SU-DHL-6 (cell line): ENCODE measurements around the gene DICER1.

ENCODE experiments used
- CTCF ChIP-seq: fragments of 200-600 bp; sonication (generic); IDR thresholded peaks from one replicate; pipeline ENCODE4 v1.5.1; 2017; ENCODE audit warnings: antibody characterized with exemption, mild to moderate bottlenecking, low read length, moderate library complexity; ENCODE audit not compliant: insufficient read depth, poor library complexity, severe bottlenecking
- EZH2phosphoT487 ChIP-seq: fragments of 200-600 bp; sonication (generic), shearing (Covaris generic); conservative IDR thresholded peaks from 2 replicates; pipeline ENCODE4 v1.6.1; 2018; ENCODE audit warnings: mild to moderate bottlenecking, antibody characterized with exemption, low read length, moderate library complexity, mixed read lengths

DNA sequence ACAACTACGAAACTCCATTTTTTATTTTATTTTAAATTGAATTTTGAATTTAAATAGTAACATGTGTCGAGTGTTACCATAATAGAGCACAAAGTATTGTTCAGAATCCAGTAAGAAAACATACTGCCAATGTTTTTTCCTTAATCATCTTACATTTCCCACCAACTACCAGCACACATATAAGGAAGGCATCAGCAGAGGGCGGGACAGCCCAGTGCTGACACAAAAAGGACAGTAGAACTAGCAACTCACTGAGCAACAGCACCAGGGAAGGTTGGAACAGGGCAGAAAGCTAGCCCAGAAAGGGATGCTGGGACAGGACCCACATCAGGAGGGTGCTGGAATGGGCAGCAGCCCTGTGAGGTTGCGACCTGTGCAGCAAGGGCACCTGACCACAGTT, 43.9 kb downstream of the DICER1 start:
- TF ChIP-seq CTCF: no peak
- TF ChIP-seq EZH2phosphoT487: no peak
